ENCODE measurements around the gene PALLD.

GRCh38 chr4:168674077-168674747, 177.4 kb downstream of the PALLD start:
- no peak for TF ChIP-seq EP300 (IDR thresholded peaks at IDR 0.05)
- TF ChIP-seq CTCF (IDR thresholded peaks at IDR 0.05) = no peak
- TF ChIP-seq POLR2A (IDR thresholded peaks at IDR 0.05) = no peak
